ENCODE results near the gene TIFAB. TPM values are rescaled to one million over a fixed set of nuclear protein-coding genes. Genes with fewer than 3 reads are reported as not detected.

Gene TIFAB
- total RNA-seq, 2 donors from 2014 or later: 0.09 to 0.31 TPM

DNA sequence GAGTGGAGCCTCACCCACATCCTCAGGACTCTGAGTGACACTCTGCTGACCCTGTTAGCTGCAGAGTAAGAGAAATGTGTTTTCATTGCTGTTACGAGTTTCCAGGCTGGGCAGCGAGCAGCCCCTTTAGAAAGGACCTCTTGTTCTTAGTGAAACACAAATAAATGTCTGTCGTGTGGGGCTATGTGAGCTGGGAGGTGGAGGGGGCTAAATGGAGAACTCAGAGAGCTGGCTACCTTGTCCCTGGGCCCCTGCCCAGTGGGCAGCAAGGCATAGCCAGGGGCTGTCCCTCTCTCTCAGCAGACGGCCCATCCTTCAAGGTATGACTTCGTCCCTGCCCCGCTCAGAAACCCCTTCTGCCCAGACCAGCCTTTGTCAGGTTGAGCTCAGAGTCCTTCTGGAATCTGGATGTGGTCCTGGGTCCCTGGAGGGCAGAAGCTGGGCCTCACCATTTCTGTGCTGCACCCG is 15.2 kb downstream of the TIFAB start:
- intact Hi-C loops (cut with DNase I, micrococcal nuclease): no loop called here
- DNase-seq (no peak), ATAC-seq (no peak)

DNA sequence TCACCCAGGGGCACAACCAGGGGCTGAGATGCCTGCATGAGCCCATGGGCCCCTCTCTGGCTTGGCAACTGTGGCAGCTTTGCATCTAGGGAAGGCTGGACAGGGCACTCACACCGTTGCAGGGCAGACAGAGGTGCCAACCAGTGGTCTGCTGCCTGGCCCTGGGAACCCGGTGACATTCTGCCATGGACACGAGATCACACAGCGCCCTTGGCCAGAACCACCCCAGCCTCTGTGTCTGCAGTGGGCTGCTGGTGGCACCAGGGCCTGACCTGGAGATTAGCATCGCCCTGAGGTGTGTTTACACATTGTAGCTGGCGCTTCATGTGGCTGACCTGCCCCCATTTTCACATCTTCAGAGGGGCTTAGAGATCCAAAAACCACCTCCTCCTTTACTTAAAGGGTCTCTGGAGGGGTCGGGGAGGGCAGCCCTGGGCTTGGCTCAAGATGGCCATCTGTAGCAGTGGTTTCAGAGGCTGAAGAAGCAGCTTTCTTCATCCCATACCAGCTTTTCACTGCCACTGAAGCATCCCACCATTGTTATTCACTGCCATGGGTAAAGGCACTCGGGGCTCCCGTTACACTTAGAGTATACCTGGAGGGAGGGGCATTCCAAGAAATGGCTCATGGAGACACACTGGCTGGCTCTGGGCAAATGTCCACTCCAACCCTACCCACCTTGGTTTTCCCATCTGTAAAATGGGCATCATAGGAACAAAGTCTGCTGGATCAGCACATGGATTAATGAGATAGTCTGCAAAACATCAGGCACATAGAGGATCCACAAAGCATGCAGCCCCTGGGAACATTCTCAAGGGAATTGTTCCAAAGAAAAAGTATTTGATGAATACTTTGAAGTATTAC is 16.5 kb downstream of the TIFAB start:
- ATAC-seq (no peak), DNase-seq (no peak)
- intact Hi-C loops (cut with DNase I, micrococcal nuclease): no loop called here

DNA sequence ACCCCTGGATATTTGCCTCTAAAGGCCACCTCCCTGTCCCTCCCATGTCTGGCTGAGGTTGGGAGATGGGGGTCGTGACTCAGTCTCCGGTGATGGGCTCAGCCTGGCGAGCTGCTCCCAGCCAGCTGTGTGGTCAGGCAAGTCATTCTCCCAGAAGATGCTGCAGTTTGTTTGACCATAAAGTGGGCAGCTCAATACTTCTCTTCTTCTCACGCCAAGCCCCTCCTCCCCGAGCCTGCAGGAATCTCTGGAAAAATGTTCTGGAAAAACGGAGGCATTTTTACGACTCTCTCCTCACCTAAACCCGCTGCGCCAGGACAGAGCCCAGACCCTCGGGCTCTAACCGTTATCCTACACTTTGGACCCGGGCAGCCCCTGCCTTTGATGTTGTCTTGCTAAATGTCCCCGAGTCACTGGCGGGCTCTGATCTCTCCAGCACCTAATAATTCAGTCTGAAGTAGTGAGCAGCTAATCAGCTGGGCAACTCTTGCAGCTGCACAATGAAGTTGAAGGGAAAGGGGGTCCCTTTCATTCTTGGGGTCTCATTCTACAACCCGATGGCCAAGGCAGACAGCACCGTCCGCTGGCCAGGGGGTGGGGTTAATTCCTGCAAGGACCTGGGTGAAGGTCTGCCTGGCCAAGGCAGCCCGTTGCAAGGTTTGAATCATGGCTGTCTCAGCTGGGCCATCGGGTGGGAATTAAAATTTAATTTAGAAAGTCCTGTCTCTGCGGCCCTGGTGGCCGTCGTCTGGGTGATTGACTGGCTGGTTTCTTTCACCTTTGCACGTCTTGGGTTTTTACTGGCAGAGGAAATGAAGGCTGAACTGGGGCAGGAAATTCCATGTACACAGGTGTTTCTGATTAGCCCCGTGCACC is 17.3 kb downstream of the TIFAB start:
- no peak for DNase-seq
- intact Hi-C loops (cut with DNase I, micrococcal nuclease): no loop called here

DNA sequence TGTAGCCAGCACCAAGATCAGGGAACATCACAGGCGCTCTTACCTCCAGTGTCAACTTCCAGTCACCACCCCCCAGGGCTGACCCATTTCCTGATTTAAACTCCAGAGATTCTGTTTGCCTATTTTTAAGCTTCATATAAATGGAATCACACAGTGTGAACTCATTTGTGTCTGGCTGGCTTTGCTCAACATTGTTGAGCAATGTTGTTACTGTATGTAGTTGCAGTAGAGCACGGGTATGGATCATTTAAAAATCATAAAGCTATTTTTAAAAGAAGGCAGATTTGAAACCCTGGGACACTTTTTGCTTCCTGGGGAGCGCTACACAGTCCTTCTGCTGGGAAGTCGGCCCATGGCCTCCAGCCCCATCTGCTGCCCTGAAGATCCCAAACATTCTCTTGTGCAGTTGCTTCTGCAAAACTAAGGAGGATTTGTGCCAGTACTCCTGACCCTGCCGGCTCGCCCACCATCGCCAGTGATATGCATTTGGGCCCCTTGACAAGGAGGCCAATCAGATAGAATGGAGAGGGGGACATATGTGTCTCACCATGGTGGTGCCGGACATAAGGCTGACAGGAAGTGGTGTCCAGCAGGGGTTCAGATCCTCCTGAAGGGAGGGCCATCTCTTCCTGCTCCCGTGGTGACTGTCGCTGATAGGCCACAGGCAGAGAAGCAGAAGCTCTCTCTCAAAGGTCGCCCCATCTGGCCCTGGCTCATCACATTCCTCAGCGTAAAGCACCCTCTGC is 18.3 kb downstream of the TIFAB start:
- intact Hi-C loops (cut with DNase I, micrococcal nuclease): no loop called here
- DNase-seq (no peak), ATAC-seq (no peak)

More for the DNA sequence above, 17.3 kb downstream of the TIFAB start:
- no peak for ATAC-seq

DNA sequence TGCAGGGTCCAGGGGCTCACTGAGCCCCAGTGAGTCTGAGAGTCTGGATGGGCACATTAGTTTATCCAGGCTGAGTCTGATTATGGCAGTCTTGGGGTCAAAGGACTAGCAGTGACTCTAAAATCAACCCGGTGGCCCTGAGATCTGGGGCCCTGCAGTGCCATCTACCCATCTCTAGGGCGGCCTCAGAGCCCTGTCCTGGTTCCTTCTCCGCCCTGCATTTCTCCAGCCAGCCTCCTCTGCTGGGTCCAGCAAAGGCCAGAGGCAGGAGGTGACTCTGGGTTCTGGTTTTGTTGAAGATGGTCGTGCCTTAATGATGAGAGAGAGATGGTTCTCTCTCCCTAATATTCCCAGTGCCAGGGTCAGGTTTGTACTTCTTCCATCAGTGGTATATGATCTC is 20.0 kb downstream of the TIFAB start:
- DNase-seq (no peak), ATAC-seq (no peak)
- intact Hi-C loops (cut with DNase I, micrococcal nuclease): no loop called here

DNA sequence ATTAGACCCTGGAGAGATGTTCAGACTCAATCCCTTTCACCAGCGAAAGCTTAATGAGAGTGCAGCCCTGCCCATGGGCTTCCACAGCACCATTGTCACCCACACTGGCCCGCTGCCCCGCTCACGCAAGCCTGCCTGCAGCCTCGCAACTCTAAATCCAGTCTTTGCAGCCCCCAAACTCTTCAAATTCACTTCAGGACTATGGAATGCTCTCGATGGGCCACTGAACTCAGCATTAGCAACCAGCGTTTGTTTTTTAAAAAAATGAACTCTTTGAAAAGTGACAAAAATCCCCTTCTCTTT is 22.1 kb downstream of the TIFAB start:
- ATAC-seq (no peak), DNase-seq (no peak)
- intact Hi-C loops (cut with DNase I, micrococcal nuclease): no loop called here

DNA sequence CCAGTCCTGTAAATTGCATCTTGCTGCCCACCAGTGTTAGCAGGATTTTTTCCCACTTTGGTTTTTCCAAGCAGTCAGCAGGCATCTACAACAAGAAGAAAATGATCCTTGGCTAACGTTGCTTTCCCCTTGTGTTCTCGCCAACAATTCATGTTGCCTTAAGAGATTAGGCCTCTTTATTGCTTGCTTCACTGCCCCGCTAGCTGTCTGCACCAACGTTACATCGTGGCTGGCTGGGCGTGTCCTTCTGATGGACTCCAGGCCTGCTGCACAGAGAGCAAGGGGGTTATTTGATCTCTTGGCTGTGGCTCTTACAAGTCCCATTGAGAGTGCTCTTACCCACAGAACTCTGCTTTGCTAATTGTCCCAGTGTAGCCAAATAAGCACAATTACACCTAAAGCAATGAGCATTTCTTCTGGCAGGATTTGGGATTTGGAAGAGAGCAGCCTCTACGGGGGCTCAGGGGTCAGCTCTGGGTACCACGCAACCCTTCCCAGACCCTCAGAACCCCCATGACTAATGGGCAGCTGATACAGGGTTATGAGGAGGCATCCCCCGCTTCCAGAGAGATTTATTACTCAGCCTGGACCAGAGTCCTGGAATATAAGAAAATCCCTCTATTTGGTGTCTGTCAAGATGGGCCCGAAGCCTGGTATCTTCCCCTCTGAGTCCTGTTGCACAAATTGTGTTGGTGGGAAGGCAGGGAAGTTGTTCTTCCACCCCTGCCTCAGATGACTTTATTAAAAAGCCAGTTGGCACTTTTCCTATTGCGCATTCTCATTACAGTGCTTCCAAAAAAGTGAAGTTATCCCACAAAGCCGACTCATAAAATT is 22.6 kb downstream of the TIFAB start:
- ATAC-seq (peak; percentile 31), DNase-seq (no peak)
- intact Hi-C loops (cut with DNase I, micrococcal nuclease): no loop called here

DNA sequence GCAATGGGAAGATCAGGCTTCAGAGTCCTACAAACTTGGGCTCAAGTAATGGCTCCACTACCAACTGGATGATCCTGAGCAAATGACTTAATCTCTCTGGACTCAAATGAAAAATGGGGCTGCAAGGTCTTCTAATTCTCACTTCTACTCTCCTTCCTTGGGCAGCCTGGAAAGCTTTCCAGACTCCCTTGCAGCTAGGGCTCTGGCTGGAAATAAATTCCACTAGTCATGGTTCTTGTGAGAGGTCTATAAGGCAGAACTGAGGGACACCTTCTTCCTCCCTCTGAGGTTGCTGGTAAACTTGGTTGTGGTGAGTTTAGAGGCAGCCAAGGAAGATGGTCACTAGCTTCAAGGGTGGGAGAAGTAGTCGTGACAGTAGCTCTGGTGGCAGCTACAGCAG is 23.6 kb downstream of the TIFAB start:
- no peak for ATAC-seq
- intact Hi-C loops (cut with DNase I, micrococcal nuclease): no loop called here
- no peak for DNase-seq

DNA sequence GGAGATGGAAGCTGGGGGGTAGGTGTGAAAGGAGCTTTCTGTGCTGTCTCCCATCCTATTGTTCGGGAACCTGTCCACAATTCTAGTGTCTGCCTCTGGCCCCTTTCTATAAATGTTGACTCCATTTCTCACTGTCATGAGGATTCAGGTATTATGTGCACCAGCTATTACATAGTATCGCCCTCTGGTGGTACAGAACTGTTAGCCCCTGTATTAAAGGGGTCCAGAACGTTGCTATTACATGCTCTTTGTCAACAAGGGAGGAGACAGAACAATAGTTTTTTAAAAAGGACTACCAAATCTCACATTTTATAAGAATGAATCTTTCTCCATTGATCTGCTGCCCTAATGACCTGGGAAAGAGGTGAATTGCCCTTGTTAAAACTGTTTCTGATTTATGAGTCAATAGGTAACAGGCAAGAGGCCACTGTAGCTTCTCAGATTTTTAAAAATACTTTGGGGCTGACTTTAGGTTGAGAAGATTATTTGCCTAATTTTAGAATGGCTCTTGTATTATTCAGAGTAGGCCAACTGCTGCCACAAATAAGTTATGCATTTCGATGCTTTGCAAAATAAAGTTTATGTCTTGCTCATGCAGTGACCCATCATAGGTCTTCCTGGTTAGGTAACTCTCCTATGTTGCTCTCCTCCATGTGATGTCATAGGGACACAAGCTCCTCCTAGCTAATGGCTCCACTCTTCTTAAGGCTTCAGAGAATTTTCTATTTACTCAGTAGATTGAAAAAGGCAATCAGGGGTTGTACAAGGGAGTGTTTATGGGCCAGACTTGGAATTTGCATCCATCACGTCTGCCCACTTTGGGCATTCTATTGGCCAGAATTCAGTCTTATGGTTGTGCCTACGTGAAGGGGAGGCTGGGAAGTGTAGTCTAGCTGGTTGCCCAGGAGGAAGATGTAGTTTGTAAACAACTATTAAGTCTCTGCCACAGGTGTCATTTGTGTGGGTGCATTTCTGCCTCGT is 25.8 kb downstream of the TIFAB start:
- no peak for DNase-seq

DNA sequence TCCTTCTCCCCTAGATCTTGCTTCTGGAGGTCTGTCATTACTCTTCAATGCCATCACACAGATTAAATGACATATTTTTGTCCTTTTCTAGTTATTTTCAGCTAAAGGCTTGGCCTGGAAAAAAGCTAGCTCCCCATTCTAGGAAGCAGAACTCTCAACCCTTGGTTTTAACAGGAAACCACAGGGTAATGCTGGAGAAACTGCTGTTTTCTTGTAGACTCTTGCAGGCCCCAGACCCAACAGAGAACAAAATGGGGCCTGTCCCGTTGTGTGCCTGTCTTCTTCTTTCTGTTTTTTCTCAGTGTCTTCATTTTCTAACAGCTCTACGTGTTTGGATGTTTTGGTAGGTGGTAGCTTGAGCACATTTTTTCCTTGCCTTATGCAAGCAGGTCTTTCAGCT is 26.5 kb downstream of the TIFAB start:
- intact Hi-C loops (cut with DNase I, micrococcal nuclease): no loop called here

More for the DNA sequence above, 25.8 kb downstream of the TIFAB start:
- intact Hi-C loops (cut with DNase I, micrococcal nuclease): no loop called here
- ATAC-seq: peak; percentile 85

DNA sequence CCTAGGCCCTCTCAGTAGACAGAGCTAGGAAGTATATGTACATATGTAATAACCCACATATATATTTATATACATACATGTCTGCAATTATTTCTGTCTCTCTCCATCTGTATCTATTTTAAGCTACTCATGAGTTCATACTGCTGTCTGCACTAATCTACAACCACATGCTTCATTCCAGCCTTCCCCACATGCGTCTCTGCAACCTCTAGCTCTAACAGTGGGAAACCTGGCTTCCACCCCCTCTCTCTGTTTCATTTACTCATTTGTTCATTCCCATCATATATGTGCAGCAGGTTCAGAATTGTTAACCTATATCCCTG is 28.3 kb downstream of the TIFAB start:
- ATAC-seq (no peak), DNase-seq (no peak)
- intact Hi-C loops (cut with DNase I, micrococcal nuclease): no loop called here

More for the DNA sequence above, 26.5 kb downstream of the TIFAB start:
- ATAC-seq: no peak
- no peak for DNase-seq

DNA sequence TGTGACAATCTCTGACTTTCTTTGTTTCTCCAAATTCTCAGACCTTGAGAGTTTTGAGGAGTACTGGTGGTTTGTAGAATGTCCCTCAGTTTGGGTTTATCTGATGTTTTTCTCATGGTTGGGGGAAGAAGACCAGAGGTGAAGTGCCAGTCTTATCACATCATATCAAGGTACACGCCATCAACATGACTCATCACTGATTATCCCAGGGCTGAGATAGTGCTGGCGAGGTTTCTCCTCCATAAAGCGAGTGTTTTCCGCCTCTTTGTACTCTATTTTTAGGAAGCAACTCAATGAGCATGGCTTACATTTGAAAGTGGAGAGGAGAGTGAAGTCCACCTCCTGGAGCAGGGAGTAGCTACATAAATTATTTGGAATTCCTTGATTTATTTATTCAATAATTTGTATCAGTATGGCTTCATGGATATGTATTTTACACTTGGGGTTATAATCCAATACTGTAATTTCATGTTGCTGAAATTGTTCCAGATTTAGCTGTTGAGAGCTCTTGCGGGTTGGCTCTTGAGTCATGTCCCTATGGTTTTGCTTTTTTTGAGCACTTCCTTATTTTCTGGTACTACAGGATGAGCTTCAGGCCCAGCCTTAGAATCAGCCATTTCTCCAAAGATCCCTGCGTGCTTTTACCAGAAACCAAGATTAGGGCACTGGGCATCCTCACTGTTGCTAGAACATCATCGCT is 28.9 kb downstream of the TIFAB start:
- no peak for DNase-seq
- intact Hi-C loops (cut with DNase I, micrococcal nuclease): no loop called here
- peak; percentile 70 for ATAC-seq

DNA sequence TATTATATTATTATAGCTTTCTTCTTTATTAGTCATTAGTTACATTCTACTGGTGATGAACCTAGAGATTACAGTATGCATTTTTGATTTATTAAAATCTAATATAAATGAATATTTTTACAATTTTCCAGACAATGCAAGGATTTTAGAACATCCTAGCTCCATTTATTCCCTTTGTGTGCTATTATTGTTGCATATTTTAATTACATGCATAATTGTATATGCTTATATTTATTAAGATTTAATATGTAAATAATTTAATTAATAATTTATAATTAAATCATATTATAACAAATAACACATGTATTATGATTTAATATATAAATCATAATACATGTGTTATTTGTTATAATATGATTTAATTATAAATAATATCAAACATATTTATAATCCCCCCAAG is 29.7 kb downstream of the TIFAB start:
- intact Hi-C loops (cut with DNase I, micrococcal nuclease): no loop called here
- DNase-seq (no peak), ATAC-seq (no peak)

DNA sequence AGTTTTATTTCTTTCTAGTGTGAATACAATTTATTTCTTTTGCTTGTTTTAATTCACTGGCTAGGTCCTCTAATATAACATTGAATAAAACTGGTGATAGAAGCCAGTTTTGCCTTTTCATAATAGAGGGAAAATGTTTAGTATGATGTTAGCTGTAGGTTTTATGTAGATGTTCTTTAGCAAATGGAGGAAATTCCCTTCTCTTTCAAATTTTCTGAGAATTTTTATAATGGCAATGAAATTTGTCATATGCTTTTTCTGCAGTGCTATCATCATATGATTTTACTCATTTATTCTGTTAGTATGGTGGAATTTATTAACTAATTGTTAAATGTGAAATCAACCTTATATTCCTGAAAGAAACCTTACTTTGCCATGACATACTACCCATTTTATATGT is 35.1 kb downstream of the TIFAB start:
- no peak for DNase-seq
- intact Hi-C loops (cut with DNase I, micrococcal nuclease): no loop called here
- ATAC-seq: no peak

DNA sequence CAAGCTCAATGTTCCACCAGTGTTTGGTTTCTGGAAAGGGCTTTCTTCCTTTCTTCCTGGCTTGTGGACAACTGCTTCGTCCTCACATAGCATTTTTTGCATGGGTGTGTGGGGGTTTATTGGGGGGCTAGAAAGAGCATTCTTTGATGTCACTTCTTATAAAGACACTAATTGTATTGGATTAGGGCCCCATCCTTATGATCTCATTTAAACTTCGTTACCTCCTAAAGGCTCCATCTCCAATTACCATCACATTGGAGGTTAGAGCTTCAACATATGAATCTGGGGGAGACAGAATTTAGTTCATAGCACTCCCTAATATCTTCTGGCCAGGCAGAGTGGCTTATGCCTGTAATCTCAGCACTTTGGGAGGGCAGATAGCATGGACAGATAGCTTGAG is 47.1 kb downstream of the TIFAB start:
- intact Hi-C loops (cut with DNase I, micrococcal nuclease): no loop called here
- DNase-seq (no peak), ATAC-seq (no peak)

DNA sequence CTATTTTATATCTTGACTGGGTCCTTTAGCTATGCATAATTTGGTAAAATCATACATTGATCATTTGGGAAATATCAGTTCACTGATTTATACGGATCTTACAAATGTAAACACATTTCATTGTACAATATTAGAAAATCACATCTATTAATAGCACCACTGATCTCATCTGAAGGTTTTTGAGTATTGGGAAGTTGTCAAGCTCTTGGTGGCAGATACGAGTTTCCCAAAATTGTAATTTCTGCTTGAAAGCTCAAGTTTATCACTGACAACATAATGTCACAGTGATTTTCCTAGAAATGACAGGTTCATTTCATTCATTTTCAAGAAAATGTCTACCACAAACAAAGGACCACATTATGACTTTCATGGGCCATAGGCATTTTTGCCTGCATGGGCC is 50.1 kb downstream of the TIFAB start:
- ATAC-seq (no peak), DNase-seq (no peak)
- intact Hi-C loops (cut with DNase I, micrococcal nuclease): no loop called here

DNA sequence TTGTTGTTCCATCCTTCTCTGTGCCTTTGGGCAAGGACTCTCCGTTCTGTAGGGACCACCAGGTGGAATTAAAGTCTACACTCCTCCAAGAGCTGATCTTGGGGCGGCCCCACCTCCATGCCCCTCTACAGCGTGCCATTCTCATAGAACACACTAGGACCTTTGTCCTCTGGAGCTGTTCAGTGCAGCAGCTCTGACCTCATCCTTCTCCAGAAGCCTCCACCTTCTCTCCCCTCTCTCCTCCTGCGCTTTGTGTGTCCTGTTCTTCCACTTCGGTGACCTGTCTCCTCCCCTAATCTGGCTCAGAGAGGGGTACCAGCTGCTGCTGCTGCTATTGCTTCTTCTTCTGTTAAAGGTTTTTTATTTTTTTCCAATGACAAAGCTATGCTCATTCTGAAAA is 51.3 kb downstream of the TIFAB start:
- DNase-seq (no peak), ATAC-seq (no peak)
- intact Hi-C loops (cut with DNase I, micrococcal nuclease): no loop called here

Data from left colon (tissue), 2 donors.